Glutamatergic neuron (in vitro differentiated cells): Measurements from ENCODE around the gene CAPN2. TPM values are rescaled to one million over a fixed set of nuclear protein-coding genes. Genes with fewer than 3 reads are reported as not detected.
"Not testable (repeated sequence)": the region's sequence is repeated elsewhere in the genome, so short reads cannot be mapped to it uniquely, and the experiment has no call there.

Experiments used
- DNase-seq: peaks from one replicate; pipeline ENCODE4 v3.0.0; 2022
- H3K27ac Mint-ChIP-seq: one replicate; pipeline ENCODE4 v1.8.0; 2020; ENCODE audit warnings: mild to moderate bottlenecking, mixed read lengths, inconsistent platforms; ENCODE audit not compliant: unreplicated experiment
- H3K27me3 Mint-ChIP-seq: one replicate; pipeline ENCODE4 v1.8.0; 2020; ENCODE audit warnings: mild to moderate bottlenecking, moderate library complexity, mixed read lengths, inconsistent platforms; ENCODE audit not compliant: unreplicated experiment
- H3K36me3 Mint-ChIP-seq: one replicate; pipeline ENCODE4 v1.8.0; 2020; ENCODE audit warnings: mild to moderate bottlenecking, mixed read lengths, inconsistent platforms; ENCODE audit not compliant: unreplicated experiment
- H3K4me1 Mint-ChIP-seq: one replicate; pipeline ENCODE4 v1.8.0; 2020; ENCODE audit warnings: mild to moderate bottlenecking, low read depth, mixed read lengths, inconsistent platforms; ENCODE audit not compliant: unreplicated experiment
- H3K4me3 Mint-ChIP-seq: one replicate; pipeline ENCODE4 v1.8.0; 2020; ENCODE audit warnings: mild to moderate bottlenecking, mixed read lengths, inconsistent platforms; ENCODE audit not compliant: unreplicated experiment
- H3K9me3 Mint-ChIP-seq: one replicate; pipeline ENCODE4 v1.8.0; 2020; ENCODE audit warnings: mild to moderate bottlenecking, moderate library complexity, mixed read lengths, inconsistent platforms; ENCODE audit not compliant: unreplicated experiment
- CTCF ChIP-seq: fragments of 200-600 bp; sonication (generic); IDR thresholded peaks from one replicate; pipeline ENCODE4 v1.5.0; 2021; ENCODE audit not compliant: partially characterized antibody, unreplicated experiment
- total RNA-seq: library from RNA; stranded (reverse); fragmentation: NEBNext Ultra II Directional; extraction: Animal tissue kit (Norgen Biotek cat#: 25700); gene quantifications from one replicate; pipeline ENCODE4 v1.2.1, GENCODE V29; 2021; ENCODE audit not compliant: unreplicated experiment

Gene CAPN2
- total RNA-seq, 1 donor from 2014 or later = 25.6 TPM

DNA sequence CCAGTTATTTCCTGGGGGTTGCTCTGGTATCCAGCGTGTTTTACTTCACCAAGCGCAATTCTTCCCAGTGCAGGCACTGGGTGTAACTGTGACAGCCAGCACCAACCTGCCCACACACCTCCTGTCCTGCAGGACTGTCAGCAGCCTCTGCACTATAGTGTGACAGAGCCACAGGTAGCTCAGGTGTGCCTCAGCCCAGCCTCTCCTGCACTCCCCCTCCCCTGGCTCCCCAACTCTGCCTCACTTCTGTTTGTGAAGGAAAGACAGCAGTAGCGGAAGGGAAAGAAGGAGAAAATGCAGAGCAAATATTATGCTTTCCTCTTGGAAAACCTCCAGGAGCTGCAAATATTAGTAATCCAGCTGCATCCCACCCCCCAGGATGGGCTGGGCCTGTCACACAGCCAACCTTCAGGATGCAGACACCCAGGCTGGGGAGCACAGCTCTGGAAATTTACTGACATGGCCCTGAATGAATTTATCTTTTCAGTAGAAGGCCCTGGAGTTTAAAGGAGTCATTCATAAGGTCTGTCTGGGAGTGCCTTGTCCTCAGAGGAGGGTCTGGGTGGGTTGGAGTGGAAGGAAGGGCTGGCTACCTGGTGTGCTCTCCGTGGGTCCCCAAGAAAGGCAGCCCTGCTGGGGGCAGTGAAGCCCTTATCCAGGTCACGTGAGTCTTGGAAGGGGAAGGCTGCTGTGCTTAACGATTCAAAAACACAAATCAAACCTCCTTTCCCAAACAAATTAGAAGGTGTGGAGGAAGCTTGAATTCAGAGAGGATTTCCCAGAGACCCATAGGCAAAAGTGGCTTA, 20.9 kb downstream of the CAPN2 start:
- Mint-ChIP-seq H3K36me3 (no peaks in the 10 kb centered on the region), H3K27ac (no peak overlapping the region), H3K4me1 (peaks cover 3% of the 10 kb centered on the region), H3K27me3 (peaks cover 6% of the 10 kb centered on the region), H3K9me3 (peaks cover 5% of the 10 kb centered on the region), H3K4me3 (no peak overlapping the region)
- no peak for TF ChIP-seq CTCF
- no peak for DNase-seq

DNA sequence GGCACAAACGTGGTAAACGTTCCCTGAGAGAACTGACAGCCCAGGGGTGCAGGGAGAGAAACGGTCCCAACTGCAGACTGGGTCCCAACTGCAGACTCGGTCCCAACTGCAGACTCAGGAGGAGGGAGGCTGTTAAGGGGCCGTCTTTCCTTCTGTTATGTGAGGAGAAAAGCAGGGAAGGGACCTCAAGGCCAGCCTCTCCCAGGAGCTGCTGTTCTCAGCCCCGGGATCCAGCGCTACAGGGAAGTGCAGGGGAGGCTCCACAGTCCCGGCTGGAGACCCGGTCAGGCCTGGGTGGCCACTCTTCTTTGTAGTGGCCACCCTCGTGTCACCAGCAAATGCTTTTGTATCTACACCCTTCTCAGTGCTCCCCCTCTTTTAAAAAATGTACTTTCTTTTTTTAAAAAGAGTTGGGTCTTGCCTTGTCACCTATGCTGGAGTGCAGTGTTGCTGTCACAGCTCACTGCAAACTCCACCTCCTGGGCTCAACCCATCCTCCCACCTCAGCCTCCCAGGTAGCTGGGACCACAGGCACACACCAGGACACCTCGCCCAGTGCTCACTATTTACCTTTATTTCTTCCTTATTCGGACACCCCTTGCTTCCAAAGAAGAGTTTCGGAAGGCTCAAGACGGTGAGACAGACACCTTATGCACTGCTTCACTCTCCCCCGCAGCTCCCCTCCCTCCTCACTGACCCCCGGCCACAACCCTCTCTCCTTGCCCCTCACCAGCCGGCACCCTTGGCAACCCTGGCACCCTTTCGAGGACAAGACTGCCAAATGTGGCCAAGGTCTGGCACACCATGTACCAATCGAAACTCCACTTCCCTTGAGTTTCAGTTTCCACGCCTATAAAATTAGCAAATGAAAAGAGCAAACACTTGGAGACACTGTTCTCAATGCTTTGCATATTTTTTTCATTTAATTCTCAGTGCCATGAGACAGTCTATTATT, 21.8 kb downstream of the CAPN2 start:
- TF ChIP-seq CTCF = no peak
- Mint-ChIP-seq H3K9me3 (peaks cover 5% of the 10 kb centered on the region), H3K4me1 (peaks cover 7% of the 10 kb centered on the region), H3K4me3 (no peak overlapping the region), H3K36me3 (no peaks in the 10 kb centered on the region), H3K27me3 (peaks cover 6% of the 10 kb centered on the region), H3K27ac (no peak overlapping the region)
- DNase-seq = no peak

DNA sequence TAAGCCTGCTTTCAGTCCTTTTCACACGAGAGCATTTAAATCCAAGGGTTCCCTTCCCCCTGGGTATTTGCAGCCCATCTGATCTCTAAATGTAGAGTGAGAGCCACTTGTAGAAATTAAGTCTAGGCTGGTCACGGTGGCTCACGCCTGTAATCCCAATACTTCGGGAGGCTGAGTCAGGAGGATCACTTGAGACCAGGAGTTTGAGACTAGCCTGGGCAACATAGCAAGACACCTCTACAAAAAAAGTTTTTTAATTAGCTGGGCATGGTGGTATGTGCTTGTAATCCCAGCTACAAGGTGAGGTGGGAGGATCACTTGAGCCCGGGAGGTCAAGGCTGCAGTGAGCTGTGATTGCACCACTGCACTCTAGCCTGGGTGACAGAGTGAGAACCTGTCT, 24.3 kb downstream of the CAPN2 start:
- H3K4me3 Mint-ChIP-seq, H3K36me3 Mint-ChIP-seq, H3K4me1 Mint-ChIP-seq, H3K9me3 Mint-ChIP-seq, DNase-seq, H3K27me3 Mint-ChIP-seq, H3K27ac Mint-ChIP-seq: not testable (repeated sequence)

GRCh38 chr1:223737342-223737741, 25.0 kb downstream of the CAPN2 start:
- H3K36me3 Mint-ChIP-seq = no peaks in the 10 kb centered on the region
- peak; percentile 25 for DNase-seq
- H3K9me3 Mint-ChIP-seq = no peaks in the 10 kb centered on the region
- H3K4me3 Mint-ChIP-seq = no peak overlapping the region
- no peak for TF ChIP-seq CTCF
- H3K4me1 Mint-ChIP-seq = peaks cover 7% of the 10 kb centered on the region
- no peak overlapping the region for H3K27ac Mint-ChIP-seq
- H3K27me3 Mint-ChIP-seq = peaks cover 4% of the 10 kb centered on the region

DNA sequence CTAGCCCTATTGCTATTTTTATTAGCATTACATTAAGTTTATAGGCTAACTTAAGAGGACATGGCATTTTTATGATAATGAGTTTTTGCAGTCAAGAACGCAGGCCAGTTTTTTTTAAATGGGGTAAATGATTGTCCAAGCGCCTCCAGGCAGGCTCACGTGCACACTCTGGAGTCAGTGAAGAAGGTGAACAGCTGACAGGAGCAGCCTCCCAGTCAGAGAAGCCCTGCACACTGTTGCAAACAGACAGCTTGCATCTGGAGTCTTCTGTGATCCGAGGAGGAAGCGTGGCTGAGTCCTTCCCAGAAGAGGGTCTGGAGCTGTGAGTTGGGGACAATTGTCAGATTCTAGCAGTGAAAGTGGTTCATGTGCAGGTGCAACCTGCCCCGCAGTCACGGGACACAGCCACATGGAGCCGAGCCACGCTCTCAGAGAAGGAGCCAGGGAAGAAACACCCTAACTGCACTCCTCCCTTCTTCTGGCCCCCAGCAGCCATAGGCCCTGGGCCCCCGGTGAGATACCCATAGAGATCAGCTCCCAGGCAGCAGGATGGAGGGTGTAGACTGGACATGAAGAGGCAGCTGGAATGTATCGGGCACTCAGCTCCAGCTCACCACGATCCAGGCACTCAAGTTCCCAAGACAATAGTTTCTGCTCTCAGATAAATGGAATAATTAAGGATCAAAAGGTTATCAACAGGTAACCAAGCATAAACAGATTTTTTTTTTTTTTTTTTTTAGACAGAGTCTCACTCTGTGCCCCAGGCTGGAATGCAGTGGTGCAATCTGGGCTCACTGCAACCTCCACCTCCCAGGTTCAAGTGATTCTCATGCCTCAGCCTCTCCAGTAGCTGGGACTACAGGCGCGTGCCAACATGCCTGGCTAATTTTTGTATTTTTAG, 26.4 kb downstream of the CAPN2 start:
- no peak for TF ChIP-seq CTCF
- no peaks in the 10 kb centered on the region for H3K36me3 Mint-ChIP-seq
- peaks cover 16% of the 10 kb centered on the region for H3K4me1 Mint-ChIP-seq
- H3K4me3 Mint-ChIP-seq = no peak overlapping the region
- H3K9me3 Mint-ChIP-seq = peaks cover 2% of the 10 kb centered on the region
- H3K27me3 Mint-ChIP-seq = peaks cover 4% of the 10 kb centered on the region
- no peak for DNase-seq
- peak overlapping the region; percentile 64 for H3K27ac Mint-ChIP-seq
